ENCODE results near the gene TCAP.
A peak's percentile ranks its signal among the peaks of the same experiment; 100 is the strongest.

The TCAP gene

GRCh38 chr17:39626171-39627046 is 38.7 kb upstream of the TCAP start, which contains the start of gene PPP1R1B:
PPP1R1B (plus strand) TSS chr17:39626952; CDS start chr17:39627393, 441 bp downstream.
- Mint-ChIP-seq H3K9me3 (no peaks in the 10 kb centered on the region), H3K36me3 (no peaks in the 10 kb centered on the region), H3K27me3 (peaks cover 57% of the 10 kb centered on the region), H3K4me3 (peak within 1 kb of the TSS; percentile 68), H3K4me1 (peaks cover 35% of the 10 kb centered on the region), H3K27ac (no peak within 1 kb of the TSS)
- ATAC-seq = no peak

DNA sequence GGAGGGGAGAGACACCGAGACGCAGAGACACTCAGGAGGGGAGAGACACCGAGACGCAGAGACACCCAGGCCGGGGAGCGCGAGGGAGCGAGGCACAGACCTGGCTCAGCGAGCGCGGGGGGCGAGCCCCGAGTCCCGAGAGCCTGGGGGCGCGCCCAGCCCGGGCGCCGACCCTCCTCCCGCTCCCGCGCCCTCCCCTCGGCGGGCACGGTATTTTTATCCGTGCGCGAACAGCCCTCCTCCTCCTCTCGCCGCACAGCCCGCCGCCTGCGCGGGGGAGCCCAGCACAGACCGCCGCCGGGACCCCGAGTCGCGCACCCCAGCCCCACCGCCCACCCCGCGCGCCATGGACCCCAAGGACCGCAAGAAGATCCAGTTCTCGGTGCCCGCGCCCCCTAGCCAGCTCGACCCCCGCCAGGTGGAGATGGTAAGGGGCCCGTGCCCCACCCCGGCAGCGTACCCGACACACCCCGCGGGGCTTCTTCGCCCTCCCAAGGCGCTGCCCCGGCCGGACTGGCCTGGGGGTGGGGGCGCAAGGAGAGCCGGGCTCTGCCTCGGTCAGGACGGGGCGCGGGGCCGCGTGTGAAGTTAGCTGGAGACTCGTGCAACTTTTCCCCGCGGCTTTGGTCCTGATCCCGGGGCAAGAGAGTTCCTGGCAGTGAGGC is 38.0 kb upstream of the TCAP start:
- no peak overlapping the region for H3K27ac Mint-ChIP-seq
- peaks cover 65% of the 10 kb centered on the region for H3K27me3 Mint-ChIP-seq
- no peak for ATAC-seq
- peak overlapping the region; percentile 68 for H3K4me3 Mint-ChIP-seq
- H3K4me1 Mint-ChIP-seq = peaks cover 28% of the 10 kb centered on the region
- H3K9me3 Mint-ChIP-seq = no peaks in the 10 kb centered on the region
- H3K36me3 Mint-ChIP-seq = no peaks in the 10 kb centered on the region

DNA sequence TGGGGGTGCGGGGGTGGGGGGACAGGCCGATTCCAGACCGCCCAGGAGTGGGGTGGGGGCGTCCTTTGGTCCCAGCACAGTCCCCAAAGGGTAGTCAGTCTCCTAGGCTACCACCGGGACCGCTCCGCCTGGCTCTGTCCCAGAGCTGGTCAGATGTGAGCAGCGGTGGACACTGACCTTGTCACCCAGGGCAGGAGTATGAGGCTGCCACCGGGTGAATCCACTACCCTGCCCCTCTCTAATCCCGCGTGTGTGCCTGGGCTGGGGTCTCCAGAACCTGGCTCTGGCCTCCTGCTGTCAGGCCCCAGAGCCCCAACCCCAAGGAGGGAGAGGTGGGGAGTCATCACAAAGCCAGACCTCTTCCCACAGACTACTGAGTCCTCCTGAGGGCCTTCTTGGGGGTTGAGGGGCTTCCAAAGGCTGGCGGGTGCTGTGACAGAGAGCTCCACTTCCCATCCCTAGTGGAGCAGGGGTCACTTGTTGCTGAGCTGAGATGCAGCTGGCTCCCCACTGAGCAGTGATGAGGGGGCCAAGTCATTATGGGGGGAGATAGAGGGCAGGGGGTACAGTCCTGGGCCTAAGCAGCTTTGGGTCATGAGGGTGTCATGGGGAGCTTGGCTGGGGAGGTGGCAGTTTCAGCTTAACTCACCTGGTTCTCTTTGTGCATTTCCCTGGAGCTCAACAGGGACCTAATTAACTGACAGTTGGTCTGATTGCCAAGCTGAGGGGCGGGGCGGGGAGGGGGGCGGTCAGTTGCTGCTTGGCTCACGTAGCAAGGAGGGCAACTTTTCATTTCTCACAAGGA is 37.2 kb upstream of the TCAP start:
- no peak overlapping the region for H3K27ac Mint-ChIP-seq
- no peak for ATAC-seq
- H3K36me3 Mint-ChIP-seq = no peaks in the 10 kb centered on the region
- peaks cover 67% of the 10 kb centered on the region for H3K27me3 Mint-ChIP-seq
- H3K4me1 Mint-ChIP-seq = peaks cover 21% of the 10 kb centered on the region
- H3K9me3 Mint-ChIP-seq = no peaks in the 10 kb centered on the region
- H3K4me3 Mint-ChIP-seq = no peak overlapping the region

GRCh38 chr17:39628655-39629493 is 36.3 kb upstream of the TCAP start:
- H3K4me1 Mint-ChIP-seq = peaks cover 16% of the 10 kb centered on the region
- peaks cover 67% of the 10 kb centered on the region for H3K27me3 Mint-ChIP-seq
- H3K36me3 Mint-ChIP-seq = no peaks in the 10 kb centered on the region
- no peak for ATAC-seq
- no peaks in the 10 kb centered on the region for H3K9me3 Mint-ChIP-seq
- no peak overlapping the region for H3K27ac Mint-ChIP-seq
- H3K4me3 Mint-ChIP-seq = no peak overlapping the region

DNA sequence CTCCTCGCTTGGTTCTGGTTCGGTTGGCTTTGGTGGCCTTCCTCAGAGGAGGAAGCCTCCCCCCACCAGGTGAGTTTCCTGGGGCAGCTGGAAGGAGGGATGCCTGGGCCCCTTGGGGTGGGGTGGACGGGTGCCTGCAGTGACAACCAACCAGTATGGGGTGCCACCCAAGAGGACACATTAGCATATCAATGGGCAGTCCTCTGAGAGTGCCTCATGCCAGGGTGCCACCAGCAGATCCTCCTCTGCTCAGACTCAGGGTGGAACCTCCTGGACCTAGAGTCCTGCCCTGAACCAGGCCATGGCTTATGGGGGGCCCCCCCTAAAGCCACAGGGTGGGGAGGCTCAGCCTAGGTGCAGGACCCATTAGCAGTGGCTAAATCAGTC is 35.7 kb upstream of the TCAP start:
- no peak overlapping the region for H3K4me3 Mint-ChIP-seq
- no peaks in the 10 kb centered on the region for H3K9me3 Mint-ChIP-seq
- H3K4me1 Mint-ChIP-seq = peaks cover 22% of the 10 kb centered on the region
- no peaks in the 10 kb centered on the region for H3K36me3 Mint-ChIP-seq
- no peak overlapping the region for H3K27ac Mint-ChIP-seq
- H3K27me3 Mint-ChIP-seq = peaks cover 66% of the 10 kb centered on the region
- ATAC-seq = no peak

DNA sequence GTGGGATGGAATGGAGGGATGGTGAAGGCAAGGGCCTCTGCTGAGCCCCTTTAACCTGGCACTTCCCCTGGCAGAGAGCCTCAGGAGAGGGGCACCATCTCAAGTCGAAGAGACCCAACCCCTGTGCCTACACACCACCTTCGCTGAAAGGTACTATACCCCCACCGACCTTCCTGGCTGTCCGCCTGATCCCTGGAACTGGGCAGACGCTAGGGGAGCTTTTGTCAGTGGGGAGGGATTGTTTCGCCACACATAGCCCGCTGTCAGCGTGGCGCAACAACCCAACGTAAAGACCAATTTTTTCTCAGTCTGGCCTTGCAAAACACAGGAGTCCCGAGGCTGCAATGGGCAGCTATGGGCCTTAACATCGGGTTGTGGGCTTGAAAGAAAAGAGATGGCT is 35.3 kb upstream of the TCAP start:
- Mint-ChIP-seq H3K4me3 (no peak overlapping the region), H3K4me1 (peaks cover 23% of the 10 kb centered on the region), H3K36me3 (no peaks in the 10 kb centered on the region), H3K27ac (no peak overlapping the region), H3K27me3 (peaks cover 62% of the 10 kb centered on the region), H3K9me3 (no peaks in the 10 kb centered on the region)
- ATAC-seq = no peak

GRCh38 chr17:39631403-39631802 is 33.7 kb upstream of the TCAP start:
- H3K27ac Mint-ChIP-seq = no peak overlapping the region
- no peak for ATAC-seq
- H3K27me3 Mint-ChIP-seq = peaks cover 47% of the 10 kb centered on the region
- no peaks in the 10 kb centered on the region for H3K36me3 Mint-ChIP-seq
- no peaks in the 10 kb centered on the region for H3K9me3 Mint-ChIP-seq
- no peak overlapping the region for H3K4me3 Mint-ChIP-seq
- H3K4me1 Mint-ChIP-seq = peaks cover 22% of the 10 kb centered on the region

- Mint-ChIP-seq H3K27ac (no peak overlapping the region), H3K9me3 (no peaks in the 10 kb centered on the region), H3K27me3 (peaks cover 38% of the 10 kb centered on the region), H3K4me3 (no peak overlapping the region), H3K36me3 (no peaks in the 10 kb centered on the region), H3K4me1 (peaks cover 21% of the 10 kb centered on the region)
- no peak for ATAC-seq
Measured at GRCh38 chr17:39632153-39632941, 32.8 kb upstream of the TCAP start.

DNA sequence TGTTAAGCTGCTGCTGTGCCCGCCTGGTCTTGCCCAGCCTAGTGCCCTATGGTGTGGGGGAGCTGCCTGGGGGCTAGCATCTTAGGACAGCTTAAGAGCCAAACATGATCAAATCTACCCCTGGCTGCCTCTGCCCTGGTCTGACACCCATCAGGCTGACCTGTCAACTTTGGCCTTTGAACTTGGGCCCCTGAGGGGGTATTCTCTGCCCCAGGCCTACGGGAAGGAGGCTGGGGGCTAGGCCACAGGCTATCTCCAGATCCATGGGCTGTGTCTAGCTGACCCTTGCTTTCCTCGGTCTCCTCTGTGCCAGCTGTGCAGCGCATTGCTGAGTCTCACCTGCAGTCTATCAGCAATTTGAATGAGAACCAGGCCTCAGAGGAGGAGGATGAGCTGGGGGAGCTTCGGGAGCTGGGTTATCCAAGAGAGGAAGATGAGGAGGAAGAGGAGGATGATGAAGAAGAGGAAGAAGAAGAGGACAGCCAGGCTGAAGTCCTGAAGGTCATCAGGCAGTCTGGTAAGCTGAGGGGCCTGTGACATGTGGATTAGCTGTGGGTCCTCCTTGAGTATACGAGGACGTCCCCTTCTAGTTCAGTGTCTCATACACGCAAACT is 31.5 kb upstream of the TCAP start:
- Mint-ChIP-seq H3K9me3 (no peaks in the 10 kb centered on the region), H3K4me1 (peaks cover 34% of the 10 kb centered on the region), H3K4me3 (no peak overlapping the region), H3K27ac (no peak overlapping the region), H3K27me3 (peaks cover 26% of the 10 kb centered on the region), H3K36me3 (no peaks in the 10 kb centered on the region)
- ATAC-seq = no peak

GRCh38 chr17:39634384-39634871 is 30.7 kb upstream of the TCAP start:
- Mint-ChIP-seq H3K4me3 (no peak overlapping the region), H3K36me3 (no peaks in the 10 kb centered on the region), H3K9me3 (no peaks in the 10 kb centered on the region), H3K27me3 (peaks cover 21% of the 10 kb centered on the region), H3K4me1 (peaks cover 42% of the 10 kb centered on the region), H3K27ac (no peak overlapping the region)
- no peak for ATAC-seq

DNA sequence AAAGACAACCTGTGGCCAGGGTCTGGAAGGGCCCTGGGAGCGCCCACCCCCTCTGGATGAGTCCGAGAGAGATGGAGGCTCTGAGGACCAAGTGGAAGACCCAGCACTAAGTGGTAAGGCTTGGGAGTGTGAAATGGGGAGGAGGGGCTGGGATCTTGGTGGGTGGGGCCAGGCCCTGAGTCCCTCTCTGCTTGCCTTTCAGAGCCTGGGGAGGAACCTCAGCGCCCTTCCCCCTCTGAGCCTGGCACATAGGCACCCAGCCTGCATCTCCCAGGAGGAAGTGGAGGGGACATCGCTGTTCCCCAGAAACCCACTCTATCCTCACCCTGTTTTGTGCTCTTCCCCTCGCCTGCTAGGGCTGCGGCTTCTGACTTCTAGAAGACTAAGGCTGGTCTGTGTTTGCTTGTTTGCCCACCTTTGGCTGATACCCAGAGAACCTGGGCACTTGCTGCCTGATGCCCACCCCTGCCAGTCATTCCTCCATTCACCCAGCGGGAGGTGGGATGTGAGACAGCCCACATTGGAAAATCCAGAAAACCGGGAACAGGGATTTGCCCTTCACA is 29.5 kb upstream of the TCAP start:
- no peak for ATAC-seq
- Mint-ChIP-seq H3K9me3 (no peaks in the 10 kb centered on the region), H3K27ac (peak overlapping the region; percentile 56), H3K4me3 (peak overlapping the region; percentile 19), H3K27me3 (peaks cover 17% of the 10 kb centered on the region), H3K4me1 (peaks cover 54% of the 10 kb centered on the region), H3K36me3 (no peaks in the 10 kb centered on the region)

GRCh38 chr17:39636587-39636926 is 28.6 kb upstream of the TCAP start:
- ATAC-seq = no peak
- H3K9me3 Mint-ChIP-seq = no peaks in the 10 kb centered on the region
- peaks cover 63% of the 10 kb centered on the region for H3K4me1 Mint-ChIP-seq
- H3K27ac Mint-ChIP-seq = peak overlapping the region; percentile 56
- H3K36me3 Mint-ChIP-seq = no peaks in the 10 kb centered on the region
- H3K4me3 Mint-ChIP-seq = peak overlapping the region; percentile 87
- peaks cover 8% of the 10 kb centered on the region for H3K27me3 Mint-ChIP-seq

DNA sequence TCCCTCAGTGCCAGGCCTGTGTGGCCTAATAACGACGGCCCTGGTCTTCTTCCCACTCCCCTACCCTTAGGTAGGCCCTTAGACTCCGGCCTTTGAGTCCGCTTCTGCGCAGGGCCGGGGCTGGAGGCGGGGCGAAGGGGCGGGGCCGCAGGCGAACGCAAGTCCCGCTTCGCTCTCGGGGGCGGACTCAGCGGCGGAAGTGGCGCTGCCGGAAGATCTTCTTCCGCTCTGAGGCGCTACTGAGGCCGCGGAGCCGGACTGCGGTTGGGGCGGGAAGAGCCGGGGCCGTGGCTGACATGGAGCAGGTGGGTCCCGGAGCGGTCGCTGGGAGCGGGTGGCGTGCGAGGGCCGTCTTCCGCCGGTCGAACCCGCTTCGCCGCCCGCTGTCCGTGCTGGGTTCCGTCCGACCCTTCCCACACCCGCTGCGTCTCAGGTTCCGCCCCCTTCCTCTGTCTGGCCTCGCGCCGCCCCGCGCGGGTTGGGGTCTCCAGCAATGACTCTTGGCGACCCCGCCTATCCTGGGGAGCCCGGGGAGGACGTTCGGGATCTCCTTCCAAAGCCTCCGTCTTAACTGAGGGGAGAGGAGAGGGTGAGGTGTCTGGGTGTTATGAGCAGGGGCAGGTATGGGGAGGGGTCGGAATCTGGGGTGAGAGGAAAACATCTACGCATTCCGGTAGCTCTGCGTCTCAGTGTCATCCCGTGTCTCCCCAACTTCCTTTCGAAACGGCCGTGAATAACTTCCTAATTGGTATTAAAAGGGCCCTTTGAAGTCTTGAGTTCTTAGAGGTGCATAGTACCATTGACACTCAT is 28.0 kb upstream of the TCAP start, which contains the start of gene STARD3:
STARD3 (plus strand) TSS at position 218 of the 810 bp plus-strand sequence. CDS start 16,388 bp downstream, outside the sequence.
- H3K27me3 Mint-ChIP-seq = peaks cover 2% of the 10 kb centered on the region
- H3K27ac Mint-ChIP-seq = peak within 1 kb of the TSS; percentile 56
- H3K4me1 Mint-ChIP-seq = peaks cover 69% of the 10 kb centered on the region

More for the DNA sequence above, 28.0 kb upstream of the TCAP start, which contains the start of gene STARD3:
- Mint-ChIP-seq H3K4me3 (peak within 1 kb of the TSS; percentile 87), H3K9me3 (no peaks in the 10 kb centered on the region), H3K36me3 (no peaks in the 10 kb centered on the region)
- ATAC-seq = peak; percentile 95
